Right atrium auricular region (tissue), 2 donors: ENCODE data around the gene IL22RA2. TPM values are rescaled to one million over a fixed set of nuclear protein-coding genes. Genes with fewer than 3 reads are reported as not detected.
"Not testable (repeated sequence)": the region's sequence is repeated elsewhere in the genome, so short reads cannot be mapped to it uniquely, and the experiment has no call there.

Experiments used
- DNase-seq: peaks from one replicate; pipeline ENCODE4 v3.0.0-alpha.2; 2019; ENCODE audit warnings: low spot score
- H3K27ac ChIP-seq, 2 donors: fragments of 200-600 bp; sonication (generic); 1 replicate in 1 of 2; 2 replicates in 1 of 2; pipeline ENCODE4 v1.5.1; 2016 to 2019
- H3K27me3 ChIP-seq, 2 donors: fragments of 200-600 bp; sonication (generic); one replicate each; pipeline versions ENCODE4 v1.5.1 to v1.6.0; 2017 to 2019
- H3K36me3 ChIP-seq: fragments of 200-600 bp; sonication (generic); one replicate; pipeline ENCODE4 v1.5.1; 2016
- H3K4me1 ChIP-seq, 2 donors: fragments of 200-600 bp; sonication (generic); one replicate each; pipeline versions ENCODE4 v1.5.1 to v1.6.0; 2017 to 2019
- H3K4me3 ChIP-seq, 2 donors: fragments of 200-600 bp; sonication (generic); 1 replicate in 1 of 2; 2 replicates in 1 of 2; pipeline ENCODE4 v1.5.1; 2017 to 2019; ENCODE audit warnings: mild to moderate bottlenecking in 1 of 2, moderate library complexity in 1 of 2
- H3K9me3 ChIP-seq, 2 donors: fragments of 200-600 bp; sonication (generic); one replicate each; pipeline ENCODE4 v1.5.1; 2019
- total RNA-seq, 2 donors: library from RNA; depleted of rRNA; stranded (reverse); fragments of >200 nt; gene quantifications; one replicate each; pipeline ENCODE4 v1.1.0, GENCODE V29; 2016
- TF ChIP-seq, protein P1 (sequence below), 2 donors: fragments of 200-600 bp; sonication (generic); IDR thresholded peaks; one replicate each; pipeline ENCODE4 v1.5.1; 2019; ENCODE audit warnings: antibody characterized with exemption in 2 of 2

IL22RA2 gene
- total RNA-seq, 2 donors from 2014 or later, result not detected

- Histone ChIP-seq H3K27ac (no peak overlapping the region), H3K36me3 (no peaks in the 10 kb centered on the region), H3K4me3 (no peak overlapping the region), H3K4me1 (no peaks in the 10 kb centered on the region), H3K9me3 (no peaks in the 10 kb centered on the region), H3K27me3 (no peaks in the 10 kb centered on the region)
- DNase-seq, result no peak
- TF ChIP-seq, protein P1, sequence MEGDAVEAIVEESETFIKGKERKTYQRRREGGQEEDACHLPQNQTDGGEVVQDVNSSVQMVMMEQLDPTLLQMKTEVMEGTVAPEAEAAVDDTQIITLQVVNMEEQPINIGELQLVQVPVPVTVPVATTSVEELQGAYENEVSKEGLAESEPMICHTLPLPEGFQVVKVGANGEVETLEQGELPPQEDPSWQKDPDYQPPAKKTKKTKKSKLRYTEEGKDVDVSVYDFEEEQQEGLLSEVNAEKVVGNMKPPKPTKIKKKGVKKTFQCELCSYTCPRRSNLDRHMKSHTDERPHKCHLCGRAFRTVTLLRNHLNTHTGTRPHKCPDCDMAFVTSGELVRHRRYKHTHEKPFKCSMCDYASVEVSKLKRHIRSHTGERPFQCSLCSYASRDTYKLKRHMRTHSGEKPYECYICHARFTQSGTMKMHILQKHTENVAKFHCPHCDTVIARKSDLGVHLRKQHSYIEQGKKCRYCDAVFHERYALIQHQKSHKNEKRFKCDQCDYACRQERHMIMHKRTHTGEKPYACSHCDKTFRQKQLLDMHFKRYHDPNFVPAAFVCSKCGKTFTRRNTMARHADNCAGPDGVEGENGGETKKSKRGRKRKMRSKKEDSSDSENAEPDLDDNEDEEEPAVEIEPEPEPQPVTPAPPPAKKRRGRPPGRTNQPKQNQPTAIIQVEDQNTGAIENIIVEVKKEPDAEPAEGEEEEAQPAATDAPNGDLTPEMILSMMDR (IDR thresholded peaks at IDR 0.05), result no peak
These were observed 62.0 kb downstream of the IL22RA2 start for GRCh38 chr6:137111296-137112066.

DNA sequence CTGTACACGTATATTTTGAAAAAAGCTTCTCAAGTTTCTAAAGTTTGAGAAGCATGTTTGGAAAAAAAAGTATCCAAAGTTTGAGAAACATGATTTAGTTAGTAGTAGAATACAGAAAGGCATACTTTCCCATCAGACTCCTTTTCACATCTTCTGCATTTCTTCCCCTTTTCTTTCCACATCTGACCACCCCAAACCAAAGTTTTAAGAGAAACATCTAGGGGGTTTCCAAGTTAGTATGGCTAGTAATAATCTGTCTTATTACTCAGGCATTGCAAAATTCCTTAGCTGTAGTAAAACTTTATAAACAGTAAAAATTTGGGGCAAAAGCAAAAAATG is 65.7 kb downstream of the IL22RA2 start:
- Histone ChIP-seq H3K4me3 (no peak overlapping the region), H3K27me3 (no peaks in the 10 kb centered on the region), H3K4me1 (peaks cover 0 to 7% of the 10 kb centered on the region in 2 donors), H3K36me3 (no peaks in the 10 kb centered on the region), H3K27ac (no peak overlapping the region), H3K9me3 (no peaks in the 10 kb centered on the region)
- TF ChIP-seq, protein P1 (IDR thresholded peaks at IDR 0.05), result no peak
- DNase-seq, result no peak

DNA sequence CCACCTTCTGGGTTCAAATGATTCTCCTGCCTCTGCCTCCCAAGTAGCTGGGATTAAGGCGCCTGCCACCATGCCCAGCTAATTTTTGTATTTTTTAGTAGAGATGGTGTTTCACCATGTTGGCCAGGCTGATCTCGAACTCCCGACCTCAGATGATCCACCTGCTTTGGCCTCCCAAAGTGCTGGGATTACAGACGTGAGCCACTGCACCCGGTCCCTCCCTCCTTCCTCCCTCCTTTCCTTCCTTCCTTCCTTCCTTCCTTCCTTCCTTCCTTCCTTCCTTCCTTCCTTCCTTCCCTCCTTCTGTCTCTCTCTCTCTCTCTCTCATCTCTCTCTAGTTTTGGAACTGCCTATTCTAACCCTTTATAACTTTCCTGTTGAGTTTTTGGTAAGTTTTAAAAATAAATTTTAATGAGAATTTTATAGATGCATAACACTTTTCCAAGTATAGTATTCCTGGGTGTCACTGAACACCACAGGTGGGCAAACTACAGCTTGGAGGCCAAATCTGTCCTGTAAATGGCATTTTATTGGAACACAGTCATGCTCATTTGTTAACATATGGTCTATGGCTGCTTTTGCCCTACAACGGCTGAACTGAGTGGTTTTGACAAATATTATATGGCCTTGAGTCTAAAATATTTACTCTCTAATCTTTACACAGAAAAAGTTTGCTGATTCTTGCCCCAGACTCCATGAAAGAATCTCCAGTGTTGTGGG is 66.2 kb downstream of the IL22RA2 start:
- H3K27ac ChIP-seq, H3K4me3 ChIP-seq, H3K4me1 ChIP-seq, H3K27me3 ChIP-seq, H3K36me3 ChIP-seq, DNase-seq, H3K9me3 ChIP-seq: not testable (repeated sequence)

GRCh38 chr6:137106183-137106582 is 67.3 kb downstream of the IL22RA2 start:
- no peak for DNase-seq
- Histone ChIP-seq H3K4me1 (peaks cover 0 to 7% of the 10 kb centered on the region in 2 donors), H3K36me3 (no peaks in the 10 kb centered on the region), H3K4me3 (no peak overlapping the region), H3K27ac (no peak overlapping the region), H3K9me3 (no peaks in the 10 kb centered on the region), H3K27me3 (no peaks in the 10 kb centered on the region)
- TF ChIP-seq, protein P1 (IDR thresholded peaks at IDR 0.05), result no peak

DNA sequence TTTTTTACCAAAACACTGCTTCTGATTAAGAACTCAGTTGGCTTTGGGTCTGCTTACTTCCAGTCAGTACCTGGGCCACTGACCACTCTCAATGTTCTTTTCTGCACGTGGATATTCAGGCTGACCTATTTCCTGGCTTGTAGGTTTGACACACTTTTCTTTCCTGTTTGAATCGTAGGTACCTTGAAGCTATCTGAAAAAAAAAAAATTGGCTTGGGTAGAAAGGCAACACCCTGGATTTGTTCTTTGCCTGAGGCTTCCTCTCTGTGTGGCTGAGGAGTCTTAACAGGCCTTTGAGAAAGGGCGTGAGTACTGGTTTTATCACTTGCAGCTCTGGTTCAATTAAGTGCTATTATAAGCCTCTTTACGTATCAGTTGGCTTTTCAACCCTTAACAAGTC is 68.1 kb downstream of the IL22RA2 start:
- Histone ChIP-seq H3K9me3 (no peaks in the 10 kb centered on the region), H3K4me3 (no peak overlapping the region), H3K4me1 (peaks cover 0 to 7% of the 10 kb centered on the region in 2 donors), H3K36me3 (no peaks in the 10 kb centered on the region), H3K27ac (no peak overlapping the region), H3K27me3 (no peaks in the 10 kb centered on the region)
- TF ChIP-seq, protein P1 (IDR thresholded peaks at IDR 0.05), result no peak
- DNase-seq, result no peak

DNA sequence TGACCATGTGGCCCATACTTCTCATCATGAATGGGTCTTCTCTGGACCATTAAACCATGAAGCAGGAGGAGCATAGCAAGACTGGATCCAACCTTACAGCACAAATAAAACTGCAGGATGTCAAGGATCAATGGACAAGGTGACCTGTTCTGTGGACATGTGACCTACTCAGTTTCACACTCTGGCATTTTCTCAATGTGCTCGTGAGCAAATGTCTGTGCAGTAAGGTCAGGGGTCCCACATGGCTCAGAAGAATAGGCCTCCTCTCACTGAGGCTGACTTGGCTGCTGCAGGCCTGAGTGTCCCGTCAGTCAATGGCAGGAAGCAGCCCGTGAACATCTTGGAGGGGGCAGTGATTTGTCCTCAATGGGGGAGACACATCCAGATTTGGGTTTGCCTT is 68.5 kb downstream of the IL22RA2 start:
- Histone ChIP-seq H3K4me3 (no peak overlapping the region), H3K27me3 (no peaks in the 10 kb centered on the region), H3K36me3 (no peaks in the 10 kb centered on the region), H3K9me3 (no peaks in the 10 kb centered on the region), H3K27ac (no peak overlapping the region), H3K4me1 (peaks cover 0 to 7% of the 10 kb centered on the region in 2 donors)
- TF ChIP-seq, protein P1 (IDR thresholded peaks at IDR 0.05), result no peak
- DNase-seq, result no peak
